ENCODE results near the gene TPCN1. TPM values are rescaled to one million over a fixed set of nuclear protein-coding genes. Genes with fewer than 3 reads are reported as not detected.

TPCN1 gene
- total RNA-seq, 2 donors from 2014 or later: 18.9 to 30.8 TPM

DNA sequence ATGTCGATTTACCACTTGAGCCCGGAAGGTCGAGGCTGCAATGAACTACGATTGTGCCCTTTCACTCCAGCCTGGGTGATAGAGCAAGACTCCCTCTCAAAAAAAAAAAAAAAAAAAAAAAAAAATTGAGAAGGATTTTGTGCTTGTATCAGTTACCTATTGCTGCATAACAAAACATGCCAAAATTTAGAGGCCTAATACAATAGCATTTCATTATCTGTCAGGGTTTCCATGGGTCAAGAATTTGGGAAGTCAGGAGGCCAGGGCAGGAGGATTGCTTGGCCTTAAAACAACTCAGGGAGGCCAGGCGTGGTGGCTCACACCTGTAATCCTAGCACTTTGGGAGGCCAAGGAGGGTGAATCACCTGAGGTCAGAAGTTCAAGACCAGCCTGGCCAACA, 118.3 kb downstream of the TPCN1 start:
- H3K4me1 Mint-ChIP-seq: no peaks in the 10 kb centered on the region
- H3K4me1 ChIP-seq (ENCODE audit: control insufficient read depth, insufficient read depth, low read length): no peaks in the 10 kb centered on the region
- H3K27ac ChIP-seq (ENCODE audit: low read depth, low read length): no peak overlapping the region
- H3K36me3 ChIP-seq (ENCODE audit: control insufficient read depth, insufficient read depth, low read length): no peaks in the 10 kb centered on the region
- no peak overlapping the region for H3K4me3 ChIP-seq (ENCODE audit: low read length)
- no peaks in the 10 kb centered on the region for H3K36me3 Mint-ChIP-seq (ENCODE audit: low read depth)
- TF ChIP-seq, protein P1, sequence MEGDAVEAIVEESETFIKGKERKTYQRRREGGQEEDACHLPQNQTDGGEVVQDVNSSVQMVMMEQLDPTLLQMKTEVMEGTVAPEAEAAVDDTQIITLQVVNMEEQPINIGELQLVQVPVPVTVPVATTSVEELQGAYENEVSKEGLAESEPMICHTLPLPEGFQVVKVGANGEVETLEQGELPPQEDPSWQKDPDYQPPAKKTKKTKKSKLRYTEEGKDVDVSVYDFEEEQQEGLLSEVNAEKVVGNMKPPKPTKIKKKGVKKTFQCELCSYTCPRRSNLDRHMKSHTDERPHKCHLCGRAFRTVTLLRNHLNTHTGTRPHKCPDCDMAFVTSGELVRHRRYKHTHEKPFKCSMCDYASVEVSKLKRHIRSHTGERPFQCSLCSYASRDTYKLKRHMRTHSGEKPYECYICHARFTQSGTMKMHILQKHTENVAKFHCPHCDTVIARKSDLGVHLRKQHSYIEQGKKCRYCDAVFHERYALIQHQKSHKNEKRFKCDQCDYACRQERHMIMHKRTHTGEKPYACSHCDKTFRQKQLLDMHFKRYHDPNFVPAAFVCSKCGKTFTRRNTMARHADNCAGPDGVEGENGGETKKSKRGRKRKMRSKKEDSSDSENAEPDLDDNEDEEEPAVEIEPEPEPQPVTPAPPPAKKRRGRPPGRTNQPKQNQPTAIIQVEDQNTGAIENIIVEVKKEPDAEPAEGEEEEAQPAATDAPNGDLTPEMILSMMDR (conservative IDR thresholded peaks at IDR 0.05): no peak
- H3K9me3 Mint-ChIP-seq: no peaks in the 10 kb centered on the region
- H3K27me3 Mint-ChIP-seq (ENCODE audit: insufficient read depth): peaks cover 27% of the 10 kb centered on the region
- no peaks in the 10 kb centered on the region for H3K9me3 ChIP-seq (ENCODE audit: control insufficient read depth, low read length)
- no peak overlapping the region for H3K27ac Mint-ChIP-seq
- 80 to 91% methylated on average over 5 of the region's 5 CpGs for WGBS, 2 experiments (ENCODE audit: insufficient coverage in 1 of 2, insufficient read length in 1 of 2)
- H3K4me3 Mint-ChIP-seq: no peak overlapping the region
- H3K9ac ChIP-seq (ENCODE audit: extremely low read depth, low read length, poor library complexity, severe bottlenecking): no peak overlapping the region
- H3K27me3 ChIP-seq (ENCODE audit: control insufficient read depth, insufficient read depth, low read length, poor library complexity, severe bottlenecking): peaks cover 2% of the 10 kb centered on the region
- DNase-seq: no peak

DNA sequence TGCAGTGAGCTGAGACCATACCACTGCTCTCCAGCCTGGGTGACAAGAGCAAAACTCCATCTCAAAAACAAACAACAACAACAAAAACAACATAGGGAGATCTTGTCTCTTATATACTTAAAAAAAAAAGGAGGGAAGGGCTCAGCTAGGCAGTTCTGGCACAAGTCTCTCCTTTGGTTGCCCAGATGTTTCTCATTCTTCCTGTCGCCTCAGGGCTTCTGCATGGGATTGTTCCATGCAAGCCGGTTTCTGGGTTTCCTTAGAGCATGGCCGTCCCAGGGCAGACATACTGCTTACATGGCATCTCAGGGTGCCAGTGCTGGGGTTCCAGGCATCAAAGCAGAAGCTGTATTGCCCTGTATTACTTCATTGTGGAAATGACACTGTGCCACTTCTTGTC, 118.8 kb downstream of the TPCN1 start:
- H3K36me3 ChIP-seq (ENCODE audit: control insufficient read depth, insufficient read depth, low read length): no peaks in the 10 kb centered on the region
- H3K4me3 ChIP-seq (ENCODE audit: low read length): no peak overlapping the region
- Mint-ChIP-seq H3K27me3 (ENCODE audit: insufficient read depth) (peaks cover 25% of the 10 kb centered on the region), H3K4me3 (no peak overlapping the region), H3K4me1 (no peaks in the 10 kb centered on the region), H3K36me3 (ENCODE audit: low read depth) (no peaks in the 10 kb centered on the region), H3K9me3 (no peaks in the 10 kb centered on the region), H3K27ac (no peak overlapping the region)
- H3K9me3 ChIP-seq (ENCODE audit: control insufficient read depth, low read length): no peaks in the 10 kb centered on the region
- 81 to 89% methylated on average over 2 to 3 of the region's 3 CpGs for WGBS, 2 experiments (ENCODE audit: insufficient coverage in 1 of 2, insufficient read length in 1 of 2)
- no peak overlapping the region for H3K9ac ChIP-seq (ENCODE audit: extremely low read depth, low read length, poor library complexity, severe bottlenecking)
- H3K4me1 ChIP-seq (ENCODE audit: control insufficient read depth, insufficient read depth, low read length): no peaks in the 10 kb centered on the region
- no peaks in the 10 kb centered on the region for H3K27me3 ChIP-seq (ENCODE audit: control insufficient read depth, insufficient read depth, low read length, poor library complexity, severe bottlenecking)
- no peak overlapping the region for H3K27ac ChIP-seq (ENCODE audit: low read depth, low read length)
- DNase-seq: no peak
- TF ChIP-seq, protein P1 (conservative IDR thresholded peaks at IDR 0.05): no peak

DNA sequence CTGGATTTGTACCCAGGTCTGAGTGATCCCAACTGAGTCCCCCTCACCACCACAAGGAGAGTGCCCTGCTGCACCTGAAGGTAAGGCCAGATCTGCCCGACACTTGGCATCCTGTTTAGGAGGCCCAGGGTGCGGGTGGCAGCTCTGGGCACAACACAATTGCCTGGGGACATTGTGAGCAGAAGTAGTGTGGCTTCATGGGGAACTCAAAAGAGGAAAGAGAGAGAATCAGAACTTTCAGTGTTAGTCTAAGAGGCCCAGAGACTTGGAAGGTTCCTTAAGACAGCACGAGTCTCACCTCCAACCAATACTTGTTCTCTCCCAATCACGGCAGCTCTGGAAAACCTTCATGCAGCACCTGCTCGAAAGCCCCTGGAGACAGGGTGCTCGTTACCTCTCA, 120.3 kb downstream of the TPCN1 start:
- H3K9ac ChIP-seq (ENCODE audit: extremely low read depth, low read length, poor library complexity, severe bottlenecking): no peak overlapping the region
- no peak for DNase-seq
- no peaks in the 10 kb centered on the region for H3K9me3 Mint-ChIP-seq
- peaks cover 15% of the 10 kb centered on the region for H3K27me3 Mint-ChIP-seq (ENCODE audit: insufficient read depth)
- H3K4me1 Mint-ChIP-seq: no peaks in the 10 kb centered on the region
- TF ChIP-seq, protein P1 (conservative IDR thresholded peaks at IDR 0.05): no peak
- no peaks in the 10 kb centered on the region for H3K36me3 Mint-ChIP-seq (ENCODE audit: low read depth)
- H3K27ac ChIP-seq (ENCODE audit: low read depth, low read length): no peak overlapping the region
- H3K36me3 ChIP-seq (ENCODE audit: control insufficient read depth, insufficient read depth, low read length): no peaks in the 10 kb centered on the region
- no peak overlapping the region for H3K4me3 ChIP-seq (ENCODE audit: low read length)
- 87 to 93% methylated on average over 5 to 6 of the region's 6 CpGs for WGBS, 2 experiments (ENCODE audit: insufficient coverage in 1 of 2, insufficient read length in 1 of 2)
- no peak overlapping the region for H3K27ac Mint-ChIP-seq
- no peaks in the 10 kb centered on the region for H3K4me1 ChIP-seq (ENCODE audit: control insufficient read depth, insufficient read depth, low read length)
- no peaks in the 10 kb centered on the region for H3K9me3 ChIP-seq (ENCODE audit: control insufficient read depth, low read length)
- H3K27me3 ChIP-seq (ENCODE audit: control insufficient read depth, insufficient read depth, low read length, poor library complexity, severe bottlenecking): no peaks in the 10 kb centered on the region
- H3K4me3 Mint-ChIP-seq: no peak overlapping the region

Data from endodermal cell (in vitro differentiated cells).